Naive thymus-derived CD4-positive, alpha-beta T cell (primary cell): ENCODE data around the gene ING1. TPM values are rescaled to one million over a fixed set of nuclear protein-coding genes. Genes with fewer than 3 reads are reported as not detected.

Source experiments
- ATAC-seq: fragments of 150-1000 bp; cut with Tn5 transposase; 2 replicates; pipeline ENCODE4 v1.10.0; 2021; ENCODE audit warnings: mild to moderate bottlenecking, moderate library complexity
- CTCF ChIA-PET: fragments of 350-600 bp; sonication (Branson Sonifier 250); formaldehyde crosslinking; loops from one replicate; lab custom pipeline; 2021; ENCODE audit warnings: antibody characterized with exemption; lab: Charles Lee
- POLR2A ChIA-PET: fragments of 350-600 bp; sonication (Branson Sonifier 250); formaldehyde crosslinking; loops from one replicate; lab custom pipeline; 2021; ENCODE audit warnings: antibody characterized with exemption, inconsistent platforms; lab: Charles Lee
- DNase-seq, 9 donors: peaks; one replicate each; pipeline versions ENCODE4 v3.0.0 to v3.0.0-alpha.2; 2020 to 2022; ENCODE audit warnings: mixed read lengths in 1 of 9
- H3K27ac ChIP-seq: one replicate; pipeline ENCODE4 v1.7.0; 2013; ENCODE audit warnings: mild to moderate bottlenecking, low read depth, low read length, moderate library complexity
- H3K27me3 ChIP-seq, 2 donors: one replicate each; pipeline ENCODE4 v1.7.0; 2013; ENCODE audit warnings: low read length in 2 of 2, mild to moderate bottlenecking in 2 of 2, moderate library complexity in 2 of 2; ENCODE audit not compliant: control insufficient read depth in 2 of 2, insufficient read depth in 2 of 2
- H3K36me3 ChIP-seq, 3 experiments: 1 replicate in 2 of 3; 2 replicates in 1 of 3; pipeline ENCODE4 v1.7.0; 2013; ENCODE audit warnings: low read length in 3 of 3, mild to moderate bottlenecking in 3 of 3, moderate library complexity in 1 of 3; ENCODE audit not compliant: insufficient read depth in 3 of 3, control insufficient read depth in 2 of 3
- H3K4me1 ChIP-seq, 2 donors: one replicate each; pipeline ENCODE4 v1.7.0; 2013; ENCODE audit warnings: low read length in 2 of 2, mild to moderate bottlenecking in 2 of 2, moderate library complexity in 1 of 2; ENCODE audit not compliant: control insufficient read depth in 2 of 2, insufficient read depth in 2 of 2
- H3K4me3 ChIP-seq: 2 replicates; pipeline ENCODE4 v1.7.0; 2013; ENCODE audit warnings: mild to moderate bottlenecking, low read length
- H3K9me3 ChIP-seq, 3 experiments: 1 replicate in 2 of 3; 2 replicates in 1 of 3; pipeline ENCODE4 v1.7.0; 2013; ENCODE audit warnings: low read length in 3 of 3; ENCODE audit not compliant: control insufficient read depth in 2 of 3
- H3K27ac Mint-ChIP-seq, 9 donors: one replicate each; pipeline ENCODE4 v1.8.0; 2020 to 2022; ENCODE audit warnings: mixed read lengths in 9 of 9, mild to moderate bottlenecking in 8 of 9, moderate library complexity in 5 of 9, inconsistent platforms in 2 of 9
- H3K27me3 Mint-ChIP-seq, 5 donors: one replicate each; pipeline ENCODE4 v1.8.0; 2021 to 2022; ENCODE audit warnings: mixed read lengths in 5 of 5, mild to moderate bottlenecking in 1 of 5
- H3K36me3 Mint-ChIP-seq, 5 donors: one replicate each; pipeline ENCODE4 v1.8.0; 2020 to 2022; ENCODE audit warnings: mixed read lengths in 5 of 5, mild to moderate bottlenecking in 3 of 5, inconsistent platforms in 1 of 5
- H3K4me1 Mint-ChIP-seq, 7 donors: one replicate each; pipeline ENCODE4 v1.8.0; 2020 to 2022; ENCODE audit warnings: mixed read lengths in 7 of 7, mild to moderate bottlenecking in 3 of 7, inconsistent platforms in 1 of 7
- H3K4me3 Mint-ChIP-seq, 10 donors: one replicate each; pipeline ENCODE4 v1.8.0; 2020 to 2022; ENCODE audit warnings: mild to moderate bottlenecking in 10 of 10, mixed read lengths in 10 of 10, moderate library complexity in 6 of 10, inconsistent platforms in 2 of 10
- H3K9me3 Mint-ChIP-seq, 11 donors: one replicate each; pipeline ENCODE4 v1.8.0; 2020 to 2022; ENCODE audit warnings: mixed read lengths in 11 of 11, mild to moderate bottlenecking in 4 of 11, inconsistent platforms in 1 of 11, moderate library complexity in 1 of 11
- intact Hi-C, 2 donors: fragments of 100-400 bp; cut with micrococcal nuclease; formaldehyde crosslinking; loops; one replicate each; pipeline ENCODE4 v1.15.1; 2023
- polyA plus RNA-seq, 2 donors: library from polyadenylated mRNA; unstranded; fragments of 300-500 nt; fragmentation: Illumina TruSeq; gene quantifications; one replicate each; pipeline ENCODE4 v1.2.3, GENCODE V29; 2021
- total RNA-seq, 6 experiments: library from RNA in 5 of 6; stranded (reverse) in 5 of 6; gene quantifications; 1 replicate in 5 of 6; 2 replicates in 1 of 6; pipeline ENCODE4 v1.2.3 and lab custom pipeline; 2021 to 2026

Gene ING1
- total and polyA plus RNA-seq, 7 experiments from 2014 or later: 9.1 to 33.8 (median 21.8) TPM

- no peak for DNase-seq
- Histone ChIP-seq H3K4me1 (no peaks in the 10 kb centered on the region), H3K27ac (no peak overlapping the region), H3K4me3 (no peak overlapping the region), H3K9me3 (no peaks in the 10 kb centered on the region), H3K36me3 (peaks cover 0 to 79% (median 8%) of the 10 kb centered on the region in 3 experiments), H3K27me3 (no peaks in the 10 kb centered on the region)
- Mint-ChIP-seq H3K27ac (no peak overlapping the region), H3K9me3 (no peaks in the 10 kb centered on the region), H3K4me3 (no peak overlapping the region), H3K27me3 (no peaks in the 10 kb centered on the region), H3K4me1 (peaks cover 2 to 15% (median 6%) of the 10 kb centered on the region in 7 donors), H3K36me3 (peaks cover 6 to 44% (median 24%) of the 10 kb centered on the region in 5 donors)
- intact Hi-C loops: loop anchor here (1.0 to 5.0 kb wide), 6 partner anchors 22 to 370 kb away; no protein-coding TSS in a partner anchor
- CTCF ChIA-PET: interaction anchor here (0.6 to 2.0 kb wide), 6 partner anchors 9 to 231 kb away, joined by 3 to 23 read pairs (median 5); no protein-coding TSS in a partner anchor
- ATAC-seq: no peak
- POLR2A ChIA-PET: interaction anchor here (1.3 kb wide), 1 partner anchor 32 kb away, joined by 12 read pairs; no protein-coding TSS in a partner anchor
Observed at GRCh38 chr13:110682746-110683145, 30.8 kb upstream of the ING1 start.

- Histone ChIP-seq H3K36me3 (peaks cover 0 to 79% (median 8%) of the 10 kb centered on the region in 3 experiments), H3K4me1 (no peaks in the 10 kb centered on the region), H3K9me3 (no peaks in the 10 kb centered on the region), H3K27ac (no peak overlapping the region), H3K4me3 (no peak overlapping the region), H3K27me3 (no peaks in the 10 kb centered on the region)
- no peaks in the 10 kb centered on the region for H3K27me3 Mint-ChIP-seq
- H3K27ac Mint-ChIP-seq: peak overlapping the region in 1 of 9 donors; percentile 6
- H3K36me3 Mint-ChIP-seq: peaks cover 6 to 40% (median 20%) of the 10 kb centered on the region in 5 donors
- H3K4me3 Mint-ChIP-seq: no peak overlapping the region
- peak in 6 of 9 donors; percentile 14 to 62 (median 26) for DNase-seq
- ATAC-seq: peak; percentile 54
- H3K9me3 Mint-ChIP-seq: no peaks in the 10 kb centered on the region
- peaks cover 2 to 15% (median 4%) of the 10 kb centered on the region in 7 donors for H3K4me1 Mint-ChIP-seq
- ChIA-PET CTCF (interaction anchor here (0.6 to 2.0 kb wide), 7 partner anchors 8 to 230 kb away, joined by 3 to 23 read pairs (median 3); no protein-coding TSS in a partner anchor), POLR2A (interaction anchor here (1.0 to 1.3 kb wide), 3 partner anchors 19 to 32 kb away, joined by 3 to 12 read pairs (median 4); no protein-coding TSS in a partner anchor)
- intact Hi-C loops: loop anchor here (1.0 to 5.0 kb wide), 6 partner anchors 21 to 369 kb away; no protein-coding TSS in a partner anchor
Observed at GRCh38 chr13:110683203-110683883, 30.2 kb upstream of the ING1 start.

- no peaks in the 10 kb centered on the region for H3K9me3 Mint-ChIP-seq
- POLR2A ChIA-PET: interaction anchor here (1.0 to 1.3 kb wide), 3 partner anchors 18 to 31 kb away, joined by 3 to 12 read pairs (median 4); no protein-coding TSS in a partner anchor
- H3K36me3 Mint-ChIP-seq: peaks cover 6 to 34% (median 14%) of the 10 kb centered on the region in 5 donors
- Histone ChIP-seq H3K9me3 (no peaks in the 10 kb centered on the region), H3K4me1 (no peaks in the 10 kb centered on the region), H3K36me3 (peaks cover 0 to 79% (median 2%) of the 10 kb centered on the region in 3 experiments), H3K27ac (no peak overlapping the region), H3K4me3 (no peak overlapping the region), H3K27me3 (no peaks in the 10 kb centered on the region)
- no peak overlapping the region for H3K27ac Mint-ChIP-seq
- intact Hi-C loops: loop anchor here (1.0 to 5.0 kb wide), 6 partner anchors 21 to 368 kb away; no protein-coding TSS in a partner anchor
- CTCF ChIA-PET: interaction anchor here (1.2 to 2.0 kb wide), 7 partner anchors 8 to 230 kb away, joined by 3 to 23 read pairs (median 3); no protein-coding TSS in a partner anchor
- no peak for ATAC-seq
- no peak for DNase-seq
- H3K4me3 Mint-ChIP-seq: no peak overlapping the region
- H3K27me3 Mint-ChIP-seq: no peaks in the 10 kb centered on the region
- peaks cover 0 to 12% (median 4%) of the 10 kb centered on the region in 7 donors for H3K4me1 Mint-ChIP-seq
Observed at GRCh38 chr13:110683921-110684320, 29.6 kb upstream of the ING1 start.

GRCh38 chr13:110684388-110685056, 29.0 kb upstream of the ING1 start:
- no peaks in the 10 kb centered on the region for H3K9me3 ChIP-seq
- H3K4me3 ChIP-seq: no peak overlapping the region
- ATAC-seq (no peak), DNase-seq (no peak)
- no peaks in the 10 kb centered on the region for H3K27me3 ChIP-seq
- peaks cover 0 to 11% (median 4%) of the 10 kb centered on the region in 7 donors for H3K4me1 Mint-ChIP-seq
- no peak overlapping the region for H3K27ac ChIP-seq
- H3K27ac Mint-ChIP-seq: no peak overlapping the region
- intact Hi-C loops: loop anchor here in 1 of 2 donors (5.0 kb wide), 1 partner anchor 368 kb away; no protein-coding TSS in a partner anchor
- H3K4me3 Mint-ChIP-seq: no peak overlapping the region
- no peaks in the 10 kb centered on the region for H3K9me3 Mint-ChIP-seq
- no peaks in the 10 kb centered on the region for H3K4me1 ChIP-seq
- peaks cover 0 to 82% (median 0%) of the 10 kb centered on the region in 3 experiments for H3K36me3 ChIP-seq
- H3K36me3 Mint-ChIP-seq: peaks cover 6 to 34% (median 13%) of the 10 kb centered on the region in 5 donors
- CTCF ChIA-PET: interaction anchor here (1.2 to 2.0 kb wide), 5 partner anchors 7 to 134 kb away, joined by 3 to 23 read pairs (median 7); no protein-coding TSS in a partner anchor
- no peaks in the 10 kb centered on the region for H3K27me3 Mint-ChIP-seq
- POLR2A ChIA-PET: interaction anchor here (1.2 kb wide), 1 partner anchor 18 kb away, joined by 3 read pairs; no protein-coding TSS in a partner anchor

GRCh38 chr13:110685305-110686020, 28.0 kb upstream of the ING1 start:
- no peak for ATAC-seq
- intact Hi-C loops: no loop called here
- ChIA-PET POLR2A (no interaction called here), CTCF (no interaction called here)
- peak overlapping the region in 3 of 9 donors; percentile 4 to 45 (median 14) for H3K27ac Mint-ChIP-seq
- DNase-seq: no peak
- H3K4me3 Mint-ChIP-seq: no peak overlapping the region
- Histone ChIP-seq H3K4me1 (no peaks in the 10 kb centered on the region), H3K27me3 (no peaks in the 10 kb centered on the region), H3K36me3 (peaks cover 0 to 81% (median 0%) of the 10 kb centered on the region in 3 experiments), H3K27ac (no peak overlapping the region), H3K9me3 (no peaks in the 10 kb centered on the region), H3K4me3 (no peak overlapping the region)
- peaks cover 0 to 13% (median 4%) of the 10 kb centered on the region in 7 donors for H3K4me1 Mint-ChIP-seq
- no peaks in the 10 kb centered on the region for H3K27me3 Mint-ChIP-seq
- peaks cover 6 to 29% (median 12%) of the 10 kb centered on the region in 5 donors for H3K36me3 Mint-ChIP-seq
- H3K9me3 Mint-ChIP-seq: no peaks in the 10 kb centered on the region
